Sigmoid colon (tissue), 7 donors: ENCODE measurements around the gene GOSR1. TPM values are rescaled to one million over a fixed set of nuclear protein-coding genes. Genes with fewer than 3 reads are reported as not detected.
"Not testable (repeated sequence)": the region's sequence is repeated elsewhere in the genome, so short reads cannot be mapped to it uniquely, and the experiment has no call there.

Source experiments
- DNase-seq: peaks from one replicate; pipeline ENCODE4 v3.0.0-alpha.2; 2019
- H3K27ac ChIP-seq, 4 donors: fragments of 200-600 bp; sonication (generic); one replicate each; pipeline ENCODE4 v1.5.1; 2016 to 2019; ENCODE audit warnings: mild to moderate bottlenecking in 1 of 4
- H3K27me3 ChIP-seq, 3 donors: fragments of 200-600 bp; sonication (generic); one replicate each; pipeline ENCODE4 v1.5.1; 2019; ENCODE audit warnings: mild to moderate bottlenecking in 1 of 3
- H3K36me3 ChIP-seq, 4 donors: fragments of 200-600 bp; sonication (generic); one replicate each; pipeline ENCODE4 v1.5.1; 2016 to 2019
- H3K4me1 ChIP-seq, 4 donors: fragments of 200-600 bp; sonication (generic); one replicate each; pipeline ENCODE4 v1.5.1; 2017 to 2019
- H3K4me3 ChIP-seq, 4 donors: fragments of 200-600 bp; sonication (generic); one replicate each; pipeline ENCODE4 v1.5.1; 2017 to 2019; ENCODE audit warnings: mild to moderate bottlenecking in 2 of 4, moderate library complexity in 1 of 4
- H3K9me3 ChIP-seq, 4 donors: fragments of 200-600 bp in 3 of 4; sonication (generic) in 3 of 4; one replicate each; pipeline versions ENCODE4 v1.5.1 to v1.6.1; 2013 to 2019
- CTCF ChIP-seq, 4 experiments: fragments of 450-650 bp in 3 of 4; fragments of 200-600 bp in 1 of 4; IDR thresholded peaks; one replicate each; pipeline ENCODE4 v1.5.1; 2016 to 2019; ENCODE audit warnings: antibody characterized with exemption in 4 of 4, mild to moderate bottlenecking in 3 of 4, moderate library complexity in 2 of 4
- EP300 ChIP-seq, 4 donors: sonication (generic); formaldehyde crosslinking; IDR thresholded peaks; one replicate each; pipeline ENCODE4 v1.6.1; 2017; ENCODE audit warnings: antibody characterized with exemption in 4 of 4
- POLR2A ChIP-seq, 2 donors: fragments of 450-650 bp; IDR thresholded peaks; one replicate each; pipeline ENCODE4 v1.6.1; 2016; ENCODE audit warnings: antibody characterized with exemption in 2 of 2, mild to moderate bottlenecking in 2 of 2, moderate library complexity in 2 of 2
- POLR2AphosphoS5 ChIP-seq, 4 donors: sonication (generic); formaldehyde crosslinking; IDR thresholded peaks; one replicate each; pipeline ENCODE4 v1.6.1; 2017; ENCODE audit warnings: antibody characterized with exemption in 4 of 4
- WGBS, 2 donors: extraction: QIAGEN DNeasy Blood & Tissue Kit; methylation state at CpG; one replicate each; pipeline ENCODE4 v1.1.7; 2013; 5-methylcytosine and 5-hydroxymethylcytosine counted together
- intact Hi-C: fragments of 100-400 bp; cut with DNase I; formaldehyde crosslinking; loops from one replicate; pipeline ENCODE4 v1.15.1; 2023
- polyA plus RNA-seq, 3 donors: library from polyadenylated mRNA; stranded (reverse); fragments of 200-250 nt; gene quantifications; one replicate each; pipeline ENCODE4 v1.2.3, GENCODE V29; 2013
- total RNA-seq, 4 donors: library from RNA; depleted of rRNA; stranded (reverse); fragments of >200 nt; gene quantifications; one replicate each; pipeline ENCODE4 v1.1.0, GENCODE V29; 2016
- donor health status: healthy with polysubstance abuse.
- donor health status: Bipolar disorder and iron deficiency.
- donor health status: healthy.

GOSR1 gene
- total and polyA plus RNA-seq, 7 donors = 11.4 to 51.3 (median 28.2) TPM

- H3K27me3 ChIP-seq, H3K36me3 ChIP-seq, H3K9me3 ChIP-seq, DNase-seq, intact Hi-C loops, H3K4me3 ChIP-seq, H3K27ac ChIP-seq, H3K4me1 ChIP-seq: not testable (repeated sequence)
- WGBS, 2 donors = 74 to 77% methylated on average over 7 of the region's 7 CpGs
Observed at GRCh38 chr17:30563905-30564390, 86.7 kb downstream of the GOSR1 start.

GRCh38 chr17:30564422-30565072 lies 87.3 kb downstream of the GOSR1 start:
- H3K4me1 ChIP-seq, intact Hi-C loops, H3K9me3 ChIP-seq, H3K27ac ChIP-seq, DNase-seq, H3K4me3 ChIP-seq, H3K27me3 ChIP-seq, H3K36me3 ChIP-seq: not testable (repeated sequence)
- 38 to 40% methylated on average over 13 of the region's 13 CpGs for WGBS, 2 donors

- H3K27ac ChIP-seq = no peak overlapping the region
- H3K4me1 ChIP-seq = no peaks in the 10 kb centered on the region
- TF ChIP-seq EP300 (IDR thresholded peaks at IDR 0.05) = no peak
- TF ChIP-seq CTCF (IDR thresholded peaks at IDR 0.05) = no peak
- no peak for TF ChIP-seq POLR2A (IDR thresholded peaks at IDR 0.05)
- TF ChIP-seq POLR2AphosphoS5 (IDR thresholded peaks at IDR 0.05) = no peak
- intact Hi-C loops = no loop called here
- no peaks in the 10 kb centered on the region for H3K9me3 ChIP-seq
- no peak for DNase-seq
- WGBS, 2 donors = 40 to 64% methylated on average over 9 of the region's 9 CpGs
- peaks cover 0 to 6% (median 0%) of the 10 kb centered on the region in 3 donors for H3K27me3 ChIP-seq
- H3K4me3 ChIP-seq = no peak overlapping the region
- H3K36me3 ChIP-seq = no peaks in the 10 kb centered on the region
Observed at GRCh38 chr17:30565073-30565935, 88.1 kb downstream of the GOSR1 start.

GRCh38 chr17:30566104-30566503 lies 88.9 kb downstream of the GOSR1 start:
- H3K4me3 ChIP-seq, DNase-seq, H3K27ac ChIP-seq, H3K9me3 ChIP-seq, H3K36me3 ChIP-seq, intact Hi-C loops, H3K4me1 ChIP-seq: not testable (repeated sequence)
- 62 to 63% methylated on average over 4 of the region's 4 CpGs for WGBS, 2 donors
- peaks cover 0 to 10% (median 0%) of the 10 kb centered on the region in 3 donors for H3K27me3 ChIP-seq

- intact Hi-C loops, H3K4me1 ChIP-seq, H3K4me3 ChIP-seq, H3K9me3 ChIP-seq, H3K27ac ChIP-seq, DNase-seq, H3K36me3 ChIP-seq: not testable (repeated sequence)
- H3K27me3 ChIP-seq = peaks cover 0 to 10% (median 0%) of the 10 kb centered on the region in 3 donors
- 78 to 82% methylated on average over 10 of the region's 10 CpGs for WGBS, 2 donors
Observed at GRCh38 chr17:30566516-30567225, 89.5 kb downstream of the GOSR1 start.

- intact Hi-C loops = no loop called here
- TF ChIP-seq CTCF (IDR thresholded peaks at IDR 0.05) = no peak
- no peak for TF ChIP-seq EP300 (IDR thresholded peaks at IDR 0.05)
- no peak for TF ChIP-seq POLR2A (IDR thresholded peaks at IDR 0.05)
- no peak for TF ChIP-seq POLR2AphosphoS5 (IDR thresholded peaks at IDR 0.05)
- Histone ChIP-seq H3K9me3 (no peaks in the 10 kb centered on the region), H3K4me3 (no peak overlapping the region), H3K4me1 (no peaks in the 10 kb centered on the region), H3K27me3 (peaks cover 0 to 10% (median 0%) of the 10 kb centered on the region in 3 donors), H3K36me3 (no peaks in the 10 kb centered on the region), H3K27ac (no peak overlapping the region)
- WGBS, 2 donors = 81 to 87% methylated on average over 17 of the region's 17 CpGs
- DNase-seq = no peak
Observed at GRCh38 chr17:30567231-30568116, 90.3 kb downstream of the GOSR1 start.
